Measurements from ENCODE around the gene ORMDL3. TPM values are rescaled to one million over a fixed set of nuclear protein-coding genes. Genes with fewer than 3 reads are reported as not detected.

Gene ORMDL3
- total RNA-seq, 1 experiment from 2014 or later, result 53.2 TPM

GRCh38 chr17:39971076-39971603, 43.7 kb upstream of the ORMDL3 start:
- Mint-ChIP-seq H3K9me3 (no peaks in the 10 kb centered on the region), H3K36me3 (no peaks in the 10 kb centered on the region), H3K27ac (no peak overlapping the region), H3K4me1 (no peaks in the 10 kb centered on the region), H3K27me3 (ENCODE audit: low read depth) (peaks cover 32% of the 10 kb centered on the region), H3K4me3 (no peak overlapping the region)
- ChIA-PET CTCF (interaction anchor here (0.9 kb wide), 1 partner anchor 9 kb away, joined by 3 read pairs; the partner anchor contains the start of gene PSMD3), POLR2A (no interaction called here)
- ATAC-seq, result no peak
- no peak for TF ChIP-seq JAZF1 (CRISPR knock-in tag; IDR thresholded peaks at IDR 0.05)
- no peak for TF ChIP-seq FOXP1 (CRISPR knock-in tag; IDR thresholded peaks at IDR 0.05; ENCODE audit: borderline replicate concordance)
- no peak for TF ChIP-seq USF2 (CRISPR knock-in tag; IDR thresholded peaks at IDR 0.05)
- TF ChIP-seq ATF3 (CRISPR knock-in tag; conservative IDR thresholded peaks at IDR 0.05), result no peak
- TF ChIP-seq ZSCAN18 (CRISPR knock-in tag; IDR thresholded peaks at IDR 0.05), result no peak
- no peak for TF ChIP-seq ZNF416 (CRISPR knock-in tag; IDR thresholded peaks at IDR 0.05)
- TF ChIP-seq MLX (CRISPR knock-in tag; IDR thresholded peaks at IDR 0.05), result no peak
- DNase-seq (ENCODE audit: low spot score), result no peak

- CTCF ChIA-PET, result interaction anchor here (0.9 kb wide), 1 partner anchor 10 kb away, joined by 3 read pairs; the partner anchor contains the start of gene PSMD3
- POLR2A ChIA-PET, result no interaction called here
- Mint-ChIP-seq H3K4me3 (no peak overlapping the region), H3K27ac (no peak overlapping the region), H3K36me3 (no peaks in the 10 kb centered on the region), H3K4me1 (no peaks in the 10 kb centered on the region), H3K9me3 (no peaks in the 10 kb centered on the region), H3K27me3 (ENCODE audit: low read depth) (peaks cover 32% of the 10 kb centered on the region)
- no peak for DNase-seq (ENCODE audit: low spot score)
- TF ChIP-seq GRHL2 (CRISPR knock-in tag; IDR thresholded peaks at IDR 0.05; ENCODE audit: insufficient replicate concordance, severe bottlenecking) (no peak), RORB (CRISPR knock-in tag; IDR thresholded peaks at IDR 0.05) (no peak), ATF3 (CRISPR knock-in tag; conservative IDR thresholded peaks at IDR 0.05) (no peak), ZSCAN18 (CRISPR knock-in tag; IDR thresholded peaks at IDR 0.05) (no peak), FOXJ3 (CRISPR knock-in tag; IDR thresholded peaks at IDR 0.05; ENCODE audit: borderline replicate concordance) (no peak), NFATC4 (CRISPR knock-in tag; IDR thresholded peaks at IDR 0.05) (no peak), FOXK1 (CRISPR knock-in tag; IDR thresholded peaks at IDR 0.05) (no peak), MYBL2 (CRISPR knock-in tag; IDR thresholded peaks at IDR 0.05) (no peak), MAX (CRISPR knock-in tag; IDR thresholded peaks at IDR 0.05) (no peak), ZNF281 (CRISPR knock-in tag; IDR thresholded peaks at IDR 0.05) (no peak), TEAD1 (CRISPR knock-in tag; IDR thresholded peaks at IDR 0.05) (no peak)
- TF ChIP-seq, protein P1, sequence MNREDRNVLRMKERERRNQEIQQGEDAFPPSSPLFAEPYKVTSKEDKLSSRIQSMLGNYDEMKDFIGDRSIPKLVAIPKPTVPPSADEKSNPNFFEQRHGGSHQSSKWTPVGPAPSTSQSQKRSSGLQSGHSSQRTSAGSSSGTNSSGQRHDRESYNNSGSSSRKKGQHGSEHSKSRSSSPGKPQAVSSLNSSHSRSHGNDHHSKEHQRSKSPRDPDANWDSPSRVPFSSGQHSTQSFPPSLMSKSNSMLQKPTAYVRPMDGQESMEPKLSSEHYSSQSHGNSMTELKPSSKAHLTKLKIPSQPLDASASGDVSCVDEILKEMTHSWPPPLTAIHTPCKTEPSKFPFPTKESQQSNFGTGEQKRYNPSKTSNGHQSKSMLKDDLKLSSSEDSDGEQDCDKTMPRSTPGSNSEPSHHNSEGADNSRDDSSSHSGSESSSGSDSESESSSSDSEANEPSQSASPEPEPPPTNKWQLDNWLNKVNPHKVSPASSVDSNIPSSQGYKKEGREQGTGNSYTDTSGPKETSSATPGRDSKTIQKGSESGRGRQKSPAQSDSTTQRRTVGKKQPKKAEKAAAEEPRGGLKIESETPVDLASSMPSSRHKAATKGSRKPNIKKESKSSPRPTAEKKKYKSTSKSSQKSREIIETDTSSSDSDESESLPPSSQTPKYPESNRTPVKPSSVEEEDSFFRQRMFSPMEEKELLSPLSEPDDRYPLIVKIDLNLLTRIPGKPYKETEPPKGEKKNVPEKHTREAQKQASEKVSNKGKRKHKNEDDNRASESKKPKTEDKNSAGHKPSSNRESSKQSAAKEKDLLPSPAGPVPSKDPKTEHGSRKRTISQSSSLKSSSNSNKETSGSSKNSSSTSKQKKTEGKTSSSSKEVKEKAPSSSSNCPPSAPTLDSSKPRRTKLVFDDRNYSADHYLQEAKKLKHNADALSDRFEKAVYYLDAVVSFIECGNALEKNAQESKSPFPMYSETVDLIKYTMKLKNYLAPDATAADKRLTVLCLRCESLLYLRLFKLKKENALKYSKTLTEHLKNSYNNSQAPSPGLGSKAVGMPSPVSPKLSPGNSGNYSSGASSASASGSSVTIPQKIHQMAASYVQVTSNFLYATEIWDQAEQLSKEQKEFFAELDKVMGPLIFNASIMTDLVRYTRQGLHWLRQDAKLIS (CRISPR knock-in tag; IDR thresholded peaks at IDR 0.05; ENCODE audit: borderline replicate concordance), result no peak
- no peak for ATAC-seq
Measured at GRCh38 chr17:39970157-39970692, 42.8 kb upstream of the ORMDL3 start.

Measured in WTC11 (cell line).